HepG2 (cell line): ENCODE results near the gene NEURL1. TPM values are rescaled to one million over a fixed set of nuclear protein-coding genes. Genes with fewer than 3 reads are reported as not detected.
A peak's percentile ranks its signal among the peaks of the same experiment; 100 is the strongest.

Source experiments
- ATAC-seq: fragments of 200-7000 bp; cut with Tn5 transposase; 3 replicates; pipeline ENCODE4 v1.9.1; 2020; ENCODE audit warnings: mild to moderate bottlenecking, moderate library complexity
- BruUV-seq: library from RNA; stranded (reverse); fragments of 400-500 nt; replicated peaks from 2 replicates; lab custom pipeline; 2021; lab: Mats Ljungman, UMichigan
- CTCF ChIA-PET: fragments of 300-600 bp; formaldehyde crosslinking; extraction: SDS; loops from one replicate; lab custom pipeline; 2021; ENCODE audit warnings: low total read pairs, inconsistent platforms, low intra/inter-chr PET ratio; lab: Yijun Ruan, JAX
- POLR2A ChIA-PET: fragments of 350-600 bp; sonication (Branson Sonifier 250); formaldehyde crosslinking; loops from one replicate; lab custom pipeline; 2020; ENCODE audit warnings: antibody characterized with exemption, inconsistent platforms; lab: Yijun Ruan, JAX
- DNase-seq: peaks from one replicate; pipeline ENCODE4 v3.0.0-alpha.2; 2015; ENCODE audit warnings: low spot score
- FAIRE-seq: peaks from 3 replicates; lab custom pipeline; 2011; peaks lifted over from hg19 to GRCh38; lab: Jason Lieb, UNC
- H2AFZ ChIP-seq: one replicate; pipeline ENCODE4 v1.6.1; 2011; ENCODE audit warnings: low read length, inconsistent platforms
- H3K27ac ChIP-seq: fragments of 300-600 bp; 3 replicates; pipeline ENCODE4 v1.8.0; 2011; ENCODE audit warnings: mixed run types, mild to moderate bottlenecking, mixed read lengths, low read length, inconsistent platforms; ENCODE audit not compliant: insufficient read depth; ENCODE audit errors: extremely low read length
- H3K27me3 ChIP-seq, 2 experiments: fragments of 200-600 bp in 1 of 2; 2 replicates in 1 of 2; 3 replicates in 1 of 2; pipeline versions ENCODE4 v1.6.0 to v1.8.0; 2011; ENCODE audit warnings: low read length in 2 of 2, mild to moderate bottlenecking in 2 of 2, moderate library complexity in 2 of 2, inconsistent platforms in 1 of 2; ENCODE audit not compliant: insufficient read depth in 2 of 2, control insufficient read depth in 1 of 2
- H3K36me3 ChIP-seq, 2 experiments: fragments of 200-600 bp in 1 of 2; replicated peaks in 1 of 2; 2 replicates in 1 of 2; 3 replicates in 1 of 2; pipeline versions ENCODE4 v1.5.1 to v1.8.0; 2011; ENCODE audit warnings: low read length in 2 of 2, inconsistent platforms in 1 of 2; ENCODE audit not compliant: insufficient read depth in 2 of 2, control insufficient read depth in 1 of 2
- H3K4me1 ChIP-seq: 2 replicates; pipeline ENCODE4 v1.5.1; 2012; ENCODE audit warnings: low read length, inconsistent platforms; ENCODE audit not compliant: insufficient read depth
- H3K4me2 ChIP-seq: 2 replicates; pipeline ENCODE4 v1.6.0; 2011; ENCODE audit warnings: low read depth, low read length, inconsistent platforms
- H3K4me3 ChIP-seq, 3 experiments: fragments of 200-600 bp in 1 of 3; sonication (generic), shearing (Covaris generic) in 1 of 3; replicated peaks in 1 of 3; 2 replicates each; pipeline ENCODE4 v1.5.1; 2011 to 2016; ENCODE audit warnings: low read length in 3 of 3, inconsistent platforms in 2 of 3, low read depth in 2 of 3, mild to moderate bottlenecking in 2 of 3, control low read depth in 1 of 3, mixed read lengths in 1 of 3; ENCODE audit not compliant: insufficient read depth in 1 of 3
- H3K79me2 ChIP-seq: one replicate; pipeline ENCODE4 v1.6.1; 2011; ENCODE audit warnings: low read length, inconsistent platforms; ENCODE audit not compliant: insufficient read depth
- H3K9ac ChIP-seq: 2 replicates; pipeline ENCODE4 v1.6.0; 2011; ENCODE audit warnings: mild to moderate bottlenecking, low read depth, low read length, inconsistent platforms; ENCODE audit not compliant: insufficient read depth
- H3K9me3 ChIP-seq: 2 replicates; pipeline ENCODE4 v1.5.1; 2012; ENCODE audit warnings: mild to moderate bottlenecking, low read length
- H4K20me1 ChIP-seq: 2 replicates; pipeline ENCODE4 v1.6.0; 2011; ENCODE audit warnings: inconsistent platforms, mild to moderate bottlenecking, low read length, moderate library complexity; ENCODE audit not compliant: insufficient read depth
- AGO2 ChIP-seq: fragments of 200-400 bp; formaldehyde crosslinking; optimal IDR thresholded peaks from 2 replicates; pipeline ENCODE3; 2017; ENCODE audit warnings: mild to moderate bottlenecking, low read depth, low read length, moderate library complexity
- JARID2 ChIP-seq: sonication (generic); formaldehyde crosslinking; IDR thresholded peaks from 2 replicates; pipeline ENCODE4 v1.8.1; 2023; ENCODE audit warnings: missing genetic modification reagents, inconsistent platforms; ENCODE audit not compliant: insufficient replicate concordance
- PBX3 ChIP-seq: sonication (generic); formaldehyde crosslinking; IDR thresholded peaks from 2 replicates; pipeline ENCODE4 v1.8.1; 2023; ENCODE audit warnings: missing genetic modification reagents, inconsistent platforms, borderline replicate concordance
- POLR2G ChIP-seq: fragments of 200-400 bp; formaldehyde crosslinking; IDR thresholded peaks from 2 replicates; pipeline ENCODE4 v1.6.1; 2018; ENCODE audit warnings: mild to moderate bottlenecking, low read depth, low read length, moderate library complexity
- RBM22 ChIP-seq: fragments of 200-400 bp; formaldehyde crosslinking; optimal IDR thresholded peaks from 2 replicates; pipeline ENCODE3; 2017; ENCODE audit warnings: mild to moderate bottlenecking, low read length, moderate library complexity
- TEF ChIP-seq: sonication (generic); formaldehyde crosslinking; IDR thresholded peaks from 2 replicates; pipeline ENCODE4 v1.5.0; 2020; ENCODE audit warnings: missing genetic modification reagents
- ZNF101 ChIP-seq: sonication (generic); formaldehyde crosslinking; IDR thresholded peaks from 2 replicates; pipeline ENCODE4 v1.4.0; 2020; ENCODE audit warnings: mild to moderate bottlenecking, low read depth, missing genetic modification reagents, borderline replicate concordance
- WGBS: methylation state at CpG from one replicate; pipeline ENCODE4 v1.1.6; 2017; ENCODE audit warnings: low lambda C conversion rate; 5-methylcytosine and 5-hydroxymethylcytosine counted together
- in situ Hi-C: cut with HindIII; loops from 2 replicates; pipeline ENCODE4 v1.10.0; 2017; ENCODE audit warnings: low pct_unique_long_range_greater_than_20kb; ENCODE audit not compliant: extremely low pct_ligation_motif_present
- intact Hi-C: fragments of 100-400 bp; cut with micrococcal nuclease; formaldehyde crosslinking; loops from one replicate; pipeline ENCODE4 v1.10.0; 2022; ENCODE audit not compliant: unreplicated experiment
- polyA plus RNA-seq, 8 experiments: library from polyadenylated mRNA; depleted of rRNA in 3 of 8; stranded (reverse) in 7 of 8; unstranded in 1 of 8; fragments of >200 nt; fragmentation: Illumina TruSeq in 4 of 8; extraction: Trizol in 4 of 8; gene quantifications; 2 replicates each; pipeline versions ENCODE4 v1.2.1 to v1.2.3, GENCODE V29; 2011 to 2016; ENCODE audit warnings: low read depth in 4 of 8, missing spikeins in 1 of 8, mixed read lengths in 1 of 8; ENCODE audit not compliant: insufficient read depth in 1 of 8
- total RNA-seq, 5 experiments: library from RNA; depleted of rRNA; stranded (reverse); fragments of >200 nt; fragmentation: Illumina TruSeq; extraction: Trizol; gene quantifications; 2 replicates each; pipeline ENCODE4 v1.2.3, GENCODE V29; 2016; ENCODE audit warnings: low read depth in 1 of 5

The NEURL1 gene
- total and polyA plus RNA-seq, 2 of the 13 experiments (the other 11 are each of a cell fraction or from before 2014, with no cell fraction given): not detected

- TF ChIP-seq TEF (no peak), JARID2 (no peak), RBM22 (peak; percentile 88)
- no peak for FAIRE-seq
- no peak overlapping the region for H3K4me3 ChIP-seq
- no peaks in the 10 kb centered on the region for H3K9me3 ChIP-seq
- H3K79me2 ChIP-seq: no peaks in the 10 kb centered on the region
- H3K4me2 ChIP-seq: no peak overlapping the region
- ChIA-PET CTCF (no interaction called here), POLR2A (no interaction called here)
- DNase-seq: no peak
- intact Hi-C loops: loop anchor here (10.0 kb wide), 1 partner anchor 111 kb away; no protein-coding TSS in a partner anchor
- 0 out of 2 replicates have a peak, but pooled peaks cover 3% of the 10 kb centered on the region for H4K20me1 ChIP-seq
- WGBS: 100% methylated on average over 3 of the region's 4 CpGs
- H3K9ac ChIP-seq: no peak overlapping the region
- ATAC-seq: no peak
- no peak overlapping the region for H2AFZ ChIP-seq
- H3K27ac ChIP-seq: no peak overlapping the region
- in situ Hi-C loops: loop anchor here (5.0 kb wide), 1 partner anchor 71 kb away; no protein-coding TSS in a partner anchor
- no TSS peak for BruUV-seq
- peaks cover 0 to 8% of the 10 kb centered on the region in 2 experiments; a peak in 2 of 5 replicates for H3K36me3 ChIP-seq
- H3K27me3 ChIP-seq: no peaks in the 10 kb centered on the region; a peak in 1 of 5 replicates
- H3K4me1 ChIP-seq: no peaks in the 10 kb centered on the region
These were observed 102.6 kb downstream of the NEURL1 start for GRCh38 chr10:103595933-103596726.

GRCh38 chr10:103597003-103597402 lies 103.5 kb downstream of the NEURL1 start:
- in situ Hi-C loops (loop anchor here (5.0 kb wide), 1 partner anchor 70 kb away; no protein-coding TSS in a partner anchor), intact Hi-C loops (loop anchor here (10.0 kb wide), 1 partner anchor 112 kb away; no protein-coding TSS in a partner anchor)
- Histone ChIP-seq H3K4me2 (no peak overlapping the region), H3K36me3 (peaks cover 2 to 8% of the 10 kb centered on the region in 2 experiments; a peak in 4 of 5 replicates), H3K79me2 (no peaks in the 10 kb centered on the region), H3K27ac (no peak overlapping the region), H3K4me1 (no peaks in the 10 kb centered on the region), H2AFZ (no peak overlapping the region), H3K9ac (no peak overlapping the region), H3K4me3 (no peak overlapping the region), H3K9me3 (no peaks in the 10 kb centered on the region), H3K27me3 (no peaks in the 10 kb centered on the region), H4K20me1 (0 out of 2 replicates have a peak, but pooled peaks cover 3% of the 10 kb centered on the region)
- ATAC-seq: no peak
- BruUV-seq: no TSS peak
- 100% methylated on average over 5 of the region's 6 CpGs for WGBS
- no peak for FAIRE-seq
- no peak for DNase-seq
- CTCF ChIA-PET: no interaction called here
- TF ChIP-seq POLR2G (0 out of 2 replicates have a peak, but pooled peaks have one; percentile 43), PBX3 (CRISPR knock-in tag) (no peak), AGO2 (peak; percentile 28), ZNF101 (CRISPR knock-in tag) (no peak)
- TF ChIP-seq, all 625 proteins: peak for 2
- POLR2A ChIA-PET: no interaction called here
